WERI-Rb-1 (cell line): Measurements from ENCODE around the gene IFT88.

ENCODE experiments used
- DNase-seq: peaks from one replicate; pipeline ENCODE4 v3.0.0-alpha.2; 2020
- H3K27ac ChIP-seq: fragments of 250-450 bp; sonication (Bioruptor Pico); 2 replicates; pipeline ENCODE4 v1.5.1; 2020; ENCODE audit warnings: mild to moderate bottlenecking, moderate library complexity
- H3K27me3 ChIP-seq: fragments of 250-450 bp; sonication (Bioruptor Pico); 2 replicates; pipeline ENCODE4 v1.5.1; 2021; ENCODE audit warnings: mild to moderate bottlenecking, low read depth, moderate library complexity; ENCODE audit not compliant: insufficient read depth, severe bottlenecking
- H3K36me3 ChIP-seq: fragments of 250-450 bp; sonication (Bioruptor Pico); 2 replicates; pipeline ENCODE4 v1.5.1; 2020; ENCODE audit warnings: mild to moderate bottlenecking, moderate library complexity
- H3K4me3 ChIP-seq: 2 replicates; pipeline ENCODE4 v1.5.1; 2011; ENCODE audit warnings: low read depth, mild to moderate bottlenecking, control low read depth, low read length
- H3K9me3 ChIP-seq: fragments of 250-450 bp; sonication (Bioruptor Pico); 2 replicates; pipeline ENCODE4 v1.5.1; 2021; ENCODE audit warnings: mild to moderate bottlenecking, moderate library complexity; ENCODE audit not compliant: severe bottlenecking
- TF ChIP-seq, protein P1 (sequence below): IDR thresholded peaks from 2 replicates; pipeline ENCODE4 v1.5.1; 2011; ENCODE audit warnings: low read depth, mild to moderate bottlenecking, control low read depth, inconsistent platforms, low read length

Gene IFT88

DNA sequence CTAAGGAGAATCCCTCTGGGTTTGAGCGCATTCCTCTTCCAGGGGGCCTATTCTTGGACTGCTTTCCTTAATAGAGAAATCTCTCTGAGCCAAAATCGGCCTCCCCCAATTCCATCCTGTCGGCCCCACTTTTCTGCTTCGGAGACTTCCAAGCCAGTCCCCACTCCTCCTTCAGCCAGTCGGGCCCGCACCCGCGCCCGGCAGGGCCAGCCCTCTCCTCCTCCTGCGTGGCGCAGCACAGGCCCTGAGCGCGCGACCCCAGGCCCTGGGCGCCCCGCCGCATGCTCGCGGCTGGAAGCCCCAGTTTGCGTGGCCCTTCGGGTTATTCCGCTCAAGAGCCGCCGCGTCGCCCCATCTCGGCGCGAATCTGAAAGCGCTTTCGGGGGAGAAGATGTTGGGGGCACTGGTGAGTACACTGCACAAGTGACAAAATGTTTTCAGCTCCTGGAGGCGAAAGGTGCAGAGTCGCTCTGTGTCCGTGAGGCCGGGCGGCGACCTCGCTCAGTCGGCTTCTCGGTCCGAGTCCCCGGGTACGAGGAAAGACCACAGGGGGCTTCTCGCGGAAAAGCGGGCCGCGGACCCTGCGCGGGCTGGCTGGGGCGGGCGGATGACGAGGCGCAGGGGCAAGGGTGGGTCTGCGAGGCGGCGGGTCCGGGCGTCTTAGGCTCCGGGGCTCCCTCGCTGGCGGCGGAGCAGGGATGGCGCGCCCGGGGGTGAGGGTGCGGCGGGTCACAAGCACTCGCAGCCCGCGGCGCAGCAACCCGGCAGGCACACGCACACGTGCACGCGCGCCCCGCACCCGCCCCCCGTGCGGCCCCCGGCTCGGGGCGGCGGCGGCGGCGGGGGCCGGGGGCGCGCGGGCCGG lies 136.2 kb downstream of the IFT88 start, which contains the start of gene IL17D:
Gene IL17D, plus strand, starts transcription at position 785 of the 865 bp plus-strand sequence. CDS start 303 bp downstream, outside the sequence.
- no peaks in the 10 kb centered on the region for H3K36me3 ChIP-seq
- peak within 1 kb of the TSS; percentile 61 for H3K27ac ChIP-seq
- peak; percentile 51 for DNase-seq
- H3K9me3 ChIP-seq: no peaks in the 10 kb centered on the region
- TF ChIP-seq, protein P1, sequence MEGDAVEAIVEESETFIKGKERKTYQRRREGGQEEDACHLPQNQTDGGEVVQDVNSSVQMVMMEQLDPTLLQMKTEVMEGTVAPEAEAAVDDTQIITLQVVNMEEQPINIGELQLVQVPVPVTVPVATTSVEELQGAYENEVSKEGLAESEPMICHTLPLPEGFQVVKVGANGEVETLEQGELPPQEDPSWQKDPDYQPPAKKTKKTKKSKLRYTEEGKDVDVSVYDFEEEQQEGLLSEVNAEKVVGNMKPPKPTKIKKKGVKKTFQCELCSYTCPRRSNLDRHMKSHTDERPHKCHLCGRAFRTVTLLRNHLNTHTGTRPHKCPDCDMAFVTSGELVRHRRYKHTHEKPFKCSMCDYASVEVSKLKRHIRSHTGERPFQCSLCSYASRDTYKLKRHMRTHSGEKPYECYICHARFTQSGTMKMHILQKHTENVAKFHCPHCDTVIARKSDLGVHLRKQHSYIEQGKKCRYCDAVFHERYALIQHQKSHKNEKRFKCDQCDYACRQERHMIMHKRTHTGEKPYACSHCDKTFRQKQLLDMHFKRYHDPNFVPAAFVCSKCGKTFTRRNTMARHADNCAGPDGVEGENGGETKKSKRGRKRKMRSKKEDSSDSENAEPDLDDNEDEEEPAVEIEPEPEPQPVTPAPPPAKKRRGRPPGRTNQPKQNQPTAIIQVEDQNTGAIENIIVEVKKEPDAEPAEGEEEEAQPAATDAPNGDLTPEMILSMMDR: no peak
- no peaks in the 10 kb centered on the region for H3K27me3 ChIP-seq
- H3K4me3 ChIP-seq: peak within 1 kb of the TSS; percentile 91

DNA sequence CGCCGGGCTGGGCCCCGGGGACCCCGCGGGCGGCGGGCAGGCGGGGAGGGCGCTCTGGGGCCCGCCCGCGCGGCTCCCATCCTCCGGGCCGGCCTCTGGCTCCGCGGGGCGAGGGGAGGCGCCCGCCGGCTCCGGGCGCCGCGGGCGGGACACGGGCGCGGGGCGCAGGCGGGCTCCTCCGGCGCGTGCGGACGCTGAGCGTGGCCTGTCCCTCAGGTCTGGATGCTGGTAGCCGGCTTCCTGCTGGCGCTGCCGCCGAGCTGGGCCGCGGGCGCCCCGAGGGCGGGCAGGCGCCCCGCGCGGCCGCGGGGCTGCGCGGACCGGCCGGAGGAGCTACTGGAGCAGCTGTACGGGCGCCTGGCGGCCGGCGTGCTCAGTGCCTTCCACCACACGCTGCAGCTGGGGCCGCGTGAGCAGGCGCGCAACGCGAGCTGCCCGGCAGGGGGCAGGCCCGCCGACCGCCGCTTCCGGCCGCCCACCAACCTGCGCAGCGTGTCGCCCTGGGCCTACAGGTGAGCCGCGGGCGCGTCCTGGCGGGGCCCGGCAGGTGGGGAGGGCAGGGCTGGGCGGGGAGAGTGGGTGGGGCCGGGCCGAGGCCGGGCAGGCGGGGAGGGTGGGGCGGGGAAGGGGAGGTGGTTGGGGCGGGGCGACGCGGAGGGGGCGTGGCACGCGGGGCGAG lies 137.0 kb downstream of the IFT88 start:
- H3K27ac ChIP-seq: no peak overlapping the region
- TF ChIP-seq, protein P1: peak; percentile 80

DNA sequence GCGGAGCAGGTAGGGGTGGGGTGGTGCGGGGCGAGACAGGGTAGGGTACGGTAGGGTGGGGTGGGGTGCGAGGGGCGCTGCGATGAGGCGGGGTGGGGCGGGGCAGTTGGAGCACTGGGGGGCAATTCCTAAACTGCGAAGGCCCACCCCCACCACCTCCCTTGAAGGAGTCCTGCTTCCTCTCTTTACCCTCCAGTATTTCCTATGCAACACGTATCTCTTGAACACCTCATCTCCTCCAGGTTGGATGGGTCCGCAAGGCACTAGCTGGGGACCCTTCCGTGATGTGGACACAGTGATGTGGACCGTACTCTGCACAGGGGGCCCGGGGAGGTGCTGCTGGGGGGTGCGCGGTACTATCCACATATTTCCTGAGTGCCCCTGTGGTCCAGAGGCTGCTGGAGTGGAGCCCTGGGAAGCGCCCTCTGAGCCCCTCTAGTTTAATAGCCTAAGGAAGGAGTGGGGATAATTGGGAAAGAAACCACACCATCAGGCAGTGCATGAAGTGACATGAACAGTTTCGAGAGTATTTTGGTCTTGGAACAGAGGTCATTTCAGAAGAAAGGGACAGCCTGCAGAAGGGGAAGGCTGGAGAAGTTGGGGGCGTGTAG lies 137.6 kb downstream of the IFT88 start:
- no peak overlapping the region for H3K4me3 ChIP-seq
- no peak for DNase-seq
- no peaks in the 10 kb centered on the region for H3K36me3 ChIP-seq
- no peak overlapping the region for H3K27ac ChIP-seq
- H3K27me3 ChIP-seq: no peaks in the 10 kb centered on the region
- TF ChIP-seq, protein P1: no peak
- no peaks in the 10 kb centered on the region for H3K9me3 ChIP-seq

More for the DNA sequence above, 137.0 kb downstream of the IFT88 start:
- peak; percentile 90 for DNase-seq
- Histone ChIP-seq H3K4me3 (peak overlapping the region; percentile 9; the same call in 1 of the 2 replicates), H3K27me3 (no peaks in the 10 kb centered on the region), H3K36me3 (no peaks in the 10 kb centered on the region), H3K9me3 (no peaks in the 10 kb centered on the region)

- H3K9me3 ChIP-seq: no peaks in the 10 kb centered on the region
- no peaks in the 10 kb centered on the region for H3K36me3 ChIP-seq
- H3K27me3 ChIP-seq: no peaks in the 10 kb centered on the region
- DNase-seq: no peak
- no peak overlapping the region for H3K27ac ChIP-seq
- TF ChIP-seq, protein P1: no peak
- H3K4me3 ChIP-seq: no peak overlapping the region
Measured at GRCh38 chr13:20706661-20707060, 139.7 kb downstream of the IFT88 start.

DNA sequence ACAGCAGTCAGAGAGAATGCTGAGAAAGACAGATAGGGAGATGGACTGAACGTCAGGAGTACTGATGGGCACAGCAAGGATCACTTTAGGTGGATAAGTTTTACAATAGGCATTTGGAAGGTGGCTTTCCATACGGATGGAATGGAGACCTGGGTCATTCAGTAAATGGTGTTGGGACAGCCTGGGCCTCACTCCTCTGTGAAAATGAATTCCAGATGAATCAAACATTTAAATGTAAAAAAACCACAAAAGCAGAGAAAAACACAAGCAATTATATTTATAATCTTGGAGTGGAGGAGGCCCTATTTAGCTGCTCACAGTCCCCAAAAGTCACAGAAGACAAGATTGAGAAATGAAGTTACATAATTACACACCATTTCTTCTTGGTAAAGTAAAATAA lies 141.3 kb downstream of the IFT88 start:
- Histone ChIP-seq H3K9me3 (no peaks in the 10 kb centered on the region), H3K4me3 (no peak overlapping the region), H3K27me3 (no peaks in the 10 kb centered on the region), H3K27ac (no peak overlapping the region), H3K36me3 (no peaks in the 10 kb centered on the region)
- DNase-seq: no peak
- TF ChIP-seq, protein P1: no peak
